Stimulated activated CD4-positive, alpha-beta T cell treated with anti-CD3 and anti-CD28 coated beads, Interleukin-4, amount 100 ng/mL, for 24 hours (primary cell): Measurements from ENCODE around the gene POLR1A.
A peak's percentile ranks its signal among the peaks of the same experiment; 100 is the strongest.

ENCODE experiments used
- DNase-seq: peaks from one replicate; pipeline ENCODE4 v3.0.0-alpha.2; 2020

POLR1A gene

DNA sequence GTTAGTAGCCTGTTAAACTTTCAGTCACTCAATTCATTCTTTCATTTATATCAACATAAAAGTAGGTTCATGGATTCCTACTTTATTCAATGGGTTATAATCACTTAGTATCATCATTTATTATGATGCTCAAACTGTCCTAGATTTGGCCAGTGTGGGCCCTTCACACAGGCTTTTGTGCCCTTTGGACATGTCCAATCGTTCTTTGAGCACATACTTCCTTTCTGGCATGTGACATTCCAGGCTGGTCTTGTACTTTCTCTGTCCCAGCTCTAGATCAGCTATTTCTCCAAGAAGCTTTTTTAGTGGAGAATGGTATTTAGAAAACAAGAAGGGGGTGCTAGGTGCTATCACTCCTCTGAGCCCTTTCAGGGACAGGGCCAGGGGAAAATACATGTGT, 11.5 kb downstream of the POLR1A start:
- DNase-seq = no peak

DNA sequence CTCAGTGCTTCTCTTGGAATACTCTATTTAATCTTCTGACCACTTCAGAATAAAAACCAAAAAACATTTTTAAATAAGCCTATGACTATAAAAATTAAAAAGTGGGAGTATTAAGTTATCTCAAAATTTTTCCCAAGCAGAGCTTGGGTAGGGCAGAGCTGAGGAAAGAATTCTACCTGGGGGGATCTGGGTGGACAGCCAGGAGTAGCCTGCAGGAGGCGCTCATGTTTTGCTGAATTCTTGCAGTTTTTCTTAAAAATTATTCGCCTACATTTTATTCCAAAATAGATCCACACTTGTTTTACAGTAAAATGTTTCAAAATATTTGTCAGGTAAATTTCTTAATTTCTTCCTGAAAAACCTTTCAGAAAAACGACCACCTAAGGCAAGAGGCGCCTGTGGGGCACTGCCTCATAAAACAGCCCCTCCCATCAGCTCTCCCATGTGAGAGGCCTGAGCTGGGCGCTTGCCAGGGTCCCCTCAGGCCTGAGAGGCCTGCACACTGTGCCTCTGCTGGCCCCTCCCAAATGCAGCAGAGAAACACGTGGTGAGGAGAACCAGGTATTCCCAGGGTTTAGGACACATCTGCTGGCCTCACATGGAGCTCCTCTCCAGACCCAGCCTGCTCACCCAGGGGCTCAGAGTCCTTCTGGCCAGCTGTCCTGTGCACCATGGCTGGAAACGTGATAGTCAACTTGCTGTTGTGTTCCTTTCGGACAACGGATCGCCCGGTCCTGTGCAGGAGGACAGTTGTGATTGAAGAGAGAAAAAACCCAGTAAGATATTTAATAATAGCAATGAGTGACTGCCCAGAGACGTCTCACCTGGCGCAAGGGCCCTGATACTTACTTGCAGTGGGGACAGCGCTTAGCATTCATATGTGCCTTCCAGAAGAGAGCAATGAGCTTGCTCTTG, 17.5 kb downstream of the POLR1A start:
- DNase-seq = no peak

DNA sequence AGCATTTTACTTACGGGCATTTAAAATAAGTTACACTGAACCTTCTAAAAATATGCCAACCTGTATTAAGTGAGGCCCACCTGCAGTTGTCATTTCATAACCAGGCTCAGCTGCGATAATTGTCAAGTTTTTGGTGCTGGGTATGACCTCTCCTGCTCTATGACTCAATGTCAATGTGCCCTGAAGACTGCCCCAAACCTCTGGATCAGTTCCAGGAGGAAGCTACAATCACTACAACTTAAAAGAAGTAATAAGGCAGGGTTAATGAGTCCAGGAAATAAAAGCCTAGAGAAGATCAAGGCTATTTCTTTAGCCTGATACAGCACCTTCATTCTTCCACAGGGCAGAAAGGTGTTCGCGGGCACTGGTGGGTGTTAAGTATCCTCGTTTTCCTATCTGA, 22.9 kb downstream of the POLR1A start:
- DNase-seq = no peak

DNA sequence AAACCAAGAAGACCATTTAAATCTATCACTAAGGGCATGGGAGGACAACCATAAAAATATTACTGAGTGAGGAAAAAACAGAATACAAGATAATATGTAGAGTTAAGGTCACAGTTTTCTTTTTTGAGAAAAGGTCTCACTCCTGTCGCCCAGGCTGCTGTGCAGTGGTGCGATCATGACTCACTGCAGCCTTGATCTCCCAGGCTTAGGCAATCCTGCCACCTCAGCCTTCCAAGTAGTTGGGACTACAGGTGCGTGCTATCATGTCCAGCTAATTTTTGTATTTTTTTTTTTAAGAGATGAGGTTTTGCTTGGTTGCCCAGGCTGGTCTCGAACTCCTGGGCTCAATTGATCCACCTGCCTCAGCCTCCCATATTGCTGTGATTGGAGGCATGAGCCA, 24.0 kb downstream of the POLR1A start:
- no peak for DNase-seq

DNA sequence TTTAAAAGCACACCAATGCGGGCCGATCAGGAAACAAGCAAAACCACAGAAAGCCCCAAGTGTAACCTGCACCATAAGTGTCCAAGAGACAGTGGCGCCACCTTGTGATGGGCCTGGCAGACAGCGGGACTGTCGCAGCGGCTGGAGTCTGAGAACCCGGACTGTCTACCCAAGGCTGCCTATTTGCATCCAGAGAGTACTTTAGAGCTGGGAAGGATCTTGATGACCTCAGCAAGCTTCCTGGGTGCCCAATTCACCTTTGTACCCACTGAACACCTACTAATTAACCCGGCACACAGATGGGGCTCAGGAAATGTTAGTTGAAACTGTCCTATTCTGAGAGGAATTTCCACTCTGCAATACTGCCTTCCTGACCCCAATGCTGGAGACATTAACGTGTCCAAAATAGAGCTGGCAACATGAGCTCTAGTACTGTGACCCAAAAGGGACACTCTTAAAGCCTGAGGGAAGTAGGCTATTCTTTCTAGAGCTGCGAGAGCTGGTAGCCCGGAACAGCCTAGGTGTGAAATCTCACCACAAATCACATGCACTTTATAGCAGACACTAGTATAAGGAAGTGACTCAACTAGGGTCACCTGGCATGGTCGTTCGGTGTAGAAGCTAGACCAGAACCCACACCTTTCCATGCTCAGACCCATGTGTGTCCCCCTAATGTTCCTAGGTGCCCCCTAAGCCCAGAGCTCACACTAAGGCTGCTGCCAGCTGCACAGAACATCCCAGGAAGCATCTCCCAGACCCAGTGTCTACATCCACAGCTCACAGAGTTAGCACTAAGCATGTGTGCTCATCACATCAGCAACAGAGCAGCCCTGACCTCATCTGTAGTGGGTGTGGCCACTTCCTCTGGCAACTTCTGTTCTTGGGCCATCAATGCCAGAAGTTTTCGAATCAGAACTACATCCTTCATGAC, 25.4 kb downstream of the POLR1A start:
- peak; percentile 78 for DNase-seq

DNA sequence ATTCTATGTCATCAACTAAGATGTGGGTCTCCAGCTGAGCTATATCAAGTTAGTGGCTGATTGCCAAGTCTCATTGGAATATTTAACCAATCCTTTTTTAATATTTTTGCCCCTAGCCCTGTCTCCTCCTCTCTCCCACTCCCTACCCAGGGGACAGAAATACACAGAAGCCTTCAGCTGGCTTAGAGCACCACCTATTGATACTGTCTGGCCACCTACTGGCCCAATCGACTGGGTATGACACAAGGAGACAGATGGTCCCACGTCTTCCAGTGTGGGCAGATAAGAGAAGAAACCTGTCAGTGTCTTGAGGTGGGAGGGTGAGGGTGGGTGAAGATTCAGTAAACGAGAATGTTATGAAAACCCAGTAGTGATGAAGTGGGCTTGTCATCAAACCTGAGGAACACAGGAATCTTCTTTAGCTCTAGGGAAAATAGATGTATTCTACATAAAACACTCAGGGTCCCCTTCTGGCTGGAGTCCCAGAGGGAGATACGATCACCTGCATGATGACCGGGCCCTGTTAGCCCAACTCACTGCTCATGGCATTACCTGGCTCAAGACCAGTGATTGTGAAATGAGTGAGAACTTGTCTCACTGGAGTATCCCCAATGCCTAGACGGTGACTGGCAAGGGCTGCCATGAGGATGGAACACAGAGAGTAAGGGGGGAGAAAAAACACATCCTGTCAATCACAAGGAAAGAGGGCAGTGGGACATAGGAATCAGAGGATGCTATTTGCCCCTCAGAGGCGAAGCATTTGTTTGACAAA, 26.7 kb downstream of the POLR1A start:
- no peak for DNase-seq

DNA sequence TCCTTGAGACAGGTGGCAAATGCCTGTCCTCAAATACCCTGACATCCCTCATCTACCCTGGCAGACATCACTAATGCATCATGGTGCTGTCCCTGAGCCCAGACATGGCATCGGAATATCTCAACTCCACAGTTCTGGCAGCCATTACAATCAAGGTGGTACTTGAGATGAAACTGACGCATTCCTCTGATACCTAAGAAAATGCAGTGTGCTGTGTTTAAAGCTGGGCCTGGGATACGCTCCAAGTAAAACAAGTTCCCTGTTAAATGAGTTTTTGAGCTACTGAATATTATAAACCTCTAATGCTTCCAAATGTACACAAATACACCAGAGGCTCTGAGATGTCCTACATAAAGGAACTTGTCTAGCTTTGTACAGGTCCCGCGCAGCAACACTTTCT, 29.8 kb downstream of the POLR1A start:
- no peak for DNase-seq

DNA sequence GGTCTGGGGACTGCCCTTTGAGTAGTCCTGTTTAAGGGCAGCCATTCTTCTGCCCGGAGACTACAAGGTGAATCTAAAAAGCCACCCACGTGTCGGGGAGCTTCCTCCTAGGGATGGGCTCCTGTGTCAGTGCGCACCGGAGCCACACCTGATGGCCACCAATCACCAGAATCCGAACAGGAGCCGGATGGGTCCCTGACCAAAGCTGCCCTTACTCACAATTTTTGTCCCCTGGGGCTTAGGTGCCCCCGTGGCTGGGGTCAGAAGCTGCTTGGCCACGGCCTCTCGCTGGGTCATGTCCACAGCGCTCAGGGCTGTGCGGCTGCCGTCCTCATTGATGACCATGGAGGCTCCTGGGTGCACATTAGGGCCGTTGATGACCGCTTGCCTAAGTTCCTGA, 30.9 kb downstream of the POLR1A start:
- DNase-seq = no peak

DNA sequence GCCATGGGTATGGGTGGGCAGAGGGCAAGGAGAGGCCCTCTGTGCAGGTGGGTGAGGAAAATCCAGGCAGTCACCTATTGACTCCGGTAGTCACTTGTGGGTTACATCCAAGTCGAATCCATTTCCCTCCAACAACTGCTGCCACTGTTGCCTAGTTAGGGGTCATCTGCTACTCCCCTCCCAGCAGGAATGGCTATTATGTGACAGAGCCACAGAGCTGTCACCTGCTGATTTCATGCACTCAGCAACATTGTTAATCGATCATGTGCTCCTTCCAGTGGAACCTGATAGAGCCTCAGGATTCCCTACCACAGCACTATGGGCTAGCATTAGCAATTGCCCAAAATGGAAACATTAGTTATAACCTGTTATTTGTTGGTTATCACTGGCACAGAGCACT, 31.4 kb downstream of the POLR1A start:
- no peak for DNase-seq

DNA sequence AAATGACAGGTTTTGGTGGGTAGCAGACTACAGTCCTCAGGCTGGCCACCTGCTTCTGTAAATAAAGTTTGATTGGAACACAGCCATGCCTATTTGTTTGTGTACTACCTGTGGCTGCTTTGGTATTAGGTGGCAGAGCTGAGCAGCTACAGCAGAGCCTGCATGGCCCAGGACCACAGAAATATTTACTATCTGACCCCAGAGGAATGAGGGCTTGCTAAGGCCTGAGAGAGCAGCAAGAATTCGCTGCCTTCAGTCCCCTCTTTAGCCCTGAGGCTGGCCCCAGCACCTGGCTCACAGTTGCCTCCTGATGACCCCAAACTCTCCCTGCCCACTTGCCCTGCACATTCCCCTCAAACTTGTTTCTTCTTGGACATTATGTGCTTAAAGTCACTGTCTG, 32.5 kb downstream of the POLR1A start:
- DNase-seq = no peak

DNA sequence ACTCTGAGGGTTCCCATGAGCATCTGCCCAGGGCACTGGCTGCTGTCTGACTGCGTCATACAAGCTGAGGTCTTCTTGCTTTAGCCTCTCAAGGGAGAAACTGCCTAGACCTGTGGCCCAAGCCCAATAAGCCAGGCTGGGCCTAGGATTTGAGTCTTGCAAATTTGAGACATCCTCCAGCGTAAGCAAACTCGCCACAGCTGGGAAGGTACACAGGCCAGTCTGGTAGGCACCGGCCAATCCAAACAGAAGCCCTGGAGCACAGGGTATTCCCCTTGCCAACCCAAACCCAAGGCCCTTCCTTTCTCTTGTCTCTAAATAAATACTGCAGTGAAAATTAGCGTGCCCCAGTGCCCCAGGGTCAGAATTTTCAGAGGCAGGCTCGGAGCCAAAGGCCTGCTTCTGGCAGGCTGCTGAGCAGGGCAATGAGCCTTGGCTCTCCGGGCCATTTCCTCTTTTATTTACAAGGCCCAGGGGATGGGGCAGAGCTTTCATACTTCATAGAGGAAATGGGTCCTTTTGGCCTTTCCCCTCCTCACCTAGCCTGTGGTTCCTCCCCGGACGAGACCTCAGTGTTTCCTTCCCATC, 33.3 kb downstream of the POLR1A start:
- DNase-seq = no peak

DNA sequence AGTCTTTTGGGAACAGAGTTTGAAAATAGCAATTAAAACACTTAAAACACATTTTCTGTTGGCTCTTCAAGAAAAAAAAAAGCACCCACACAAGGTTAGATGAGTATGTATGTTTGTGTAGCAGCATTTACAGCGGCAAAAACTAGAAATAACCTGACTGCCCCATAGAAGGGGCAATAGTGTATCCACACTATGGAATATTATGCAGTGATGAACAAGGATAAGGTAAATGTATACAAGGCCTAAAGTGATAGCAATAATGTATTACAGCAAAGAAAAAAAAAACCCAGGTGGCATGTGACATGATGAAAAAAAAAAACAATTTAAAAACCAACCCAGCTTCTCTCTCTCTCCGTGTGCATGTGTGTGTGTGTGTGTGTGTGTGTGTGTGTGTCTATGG, 34.8 kb downstream of the POLR1A start:
- no peak for DNase-seq

DNA sequence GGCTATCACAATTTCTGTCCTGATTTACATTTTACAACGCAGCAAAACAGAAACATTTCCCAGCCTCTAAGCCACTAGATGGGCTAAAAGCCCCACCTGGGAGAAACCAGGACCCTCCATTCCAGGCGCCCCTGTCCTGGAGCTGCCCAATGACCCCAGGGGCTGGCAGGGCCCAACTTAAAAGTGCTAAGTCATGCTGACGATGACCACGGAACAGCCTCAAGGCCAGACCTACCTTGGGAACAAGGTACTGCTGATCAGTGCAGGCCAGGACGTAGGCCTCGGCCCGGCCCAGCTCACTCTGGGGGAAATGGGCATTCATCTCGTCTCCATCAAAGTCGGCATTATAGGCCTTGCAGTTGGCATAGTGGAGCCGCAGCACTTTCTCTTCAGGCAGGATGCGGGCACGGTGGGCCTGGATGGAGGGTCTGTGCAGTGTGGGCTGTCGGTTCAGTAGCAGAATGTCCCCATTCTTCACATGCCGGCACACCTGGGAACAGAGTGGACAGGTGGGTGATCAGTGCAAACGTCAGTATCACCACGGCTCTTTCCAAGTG, 35.8 kb downstream of the POLR1A start:
- DNase-seq = no peak

DNA sequence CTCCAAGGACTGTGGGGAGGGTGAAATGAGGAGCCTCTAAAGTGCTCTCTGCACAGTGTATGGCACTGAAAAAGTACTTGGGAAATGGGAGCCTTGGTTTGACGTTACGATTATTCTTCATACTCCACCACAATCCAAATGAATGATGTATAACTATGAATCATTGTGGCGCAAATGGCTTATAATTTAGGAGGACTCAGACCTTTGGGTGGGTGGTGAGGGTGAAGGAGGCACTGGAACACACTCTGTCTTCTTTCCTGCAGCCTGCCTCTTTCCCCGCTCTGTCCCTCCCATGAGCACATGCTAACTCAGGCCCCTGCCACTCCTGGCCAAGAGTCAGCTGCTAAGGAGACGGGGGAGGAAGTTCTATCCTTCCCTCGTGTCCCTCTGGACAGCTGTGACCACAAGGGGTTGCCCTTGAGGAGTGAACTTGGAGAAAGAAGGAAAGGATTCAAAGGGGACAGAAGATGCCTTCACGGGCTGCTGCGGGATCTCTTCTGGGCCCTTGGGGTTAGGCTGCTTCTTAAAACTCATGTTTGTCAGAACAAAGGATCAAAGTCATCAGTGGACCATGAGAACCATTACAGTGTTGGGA, 36.5 kb downstream of the POLR1A start:
- DNase-seq = no peak

DNA sequence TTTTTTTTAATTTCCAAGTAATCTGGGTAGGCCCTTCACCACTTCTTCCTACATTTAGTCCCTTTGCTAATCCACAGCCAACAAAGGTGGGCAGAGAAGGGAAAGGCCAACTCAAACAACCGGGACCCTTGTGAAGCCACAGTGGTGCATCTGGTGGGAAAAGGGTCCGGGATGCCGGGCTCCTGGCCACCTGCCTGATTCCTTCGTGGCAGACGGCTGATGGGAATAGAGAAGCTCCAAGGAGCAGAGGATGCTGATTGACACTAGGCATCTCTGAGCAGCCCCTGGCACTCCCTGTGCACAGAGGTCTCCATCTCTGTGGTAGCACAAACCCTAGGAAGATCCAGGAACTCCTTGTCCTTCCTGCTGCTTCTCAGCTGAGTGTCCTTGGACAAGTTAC, 37.0 kb downstream of the POLR1A start:
- DNase-seq = no peak

DNA sequence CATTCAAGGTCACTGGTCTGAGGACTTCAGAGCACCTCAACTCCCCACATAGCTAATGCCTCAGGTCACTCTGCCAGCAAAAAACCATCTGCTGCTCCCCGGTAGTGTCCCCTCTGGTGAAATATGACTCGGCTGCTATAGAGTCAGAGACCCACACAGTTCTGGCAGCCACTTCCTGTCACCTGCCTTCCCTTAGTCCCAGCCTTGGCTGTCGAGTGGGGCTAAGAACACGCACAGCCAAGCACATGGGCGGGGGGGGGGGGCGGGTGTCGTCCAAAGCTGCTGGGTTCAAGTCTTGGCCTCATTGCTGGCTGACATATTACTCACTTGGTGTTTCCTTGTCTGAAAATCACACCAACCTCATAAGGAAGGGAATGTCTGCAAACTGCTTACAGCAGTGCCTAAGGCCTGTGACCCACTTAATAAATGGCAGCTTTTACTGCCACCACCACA, 37.5 kb downstream of the POLR1A start:
- DNase-seq = peak; percentile 17

DNA sequence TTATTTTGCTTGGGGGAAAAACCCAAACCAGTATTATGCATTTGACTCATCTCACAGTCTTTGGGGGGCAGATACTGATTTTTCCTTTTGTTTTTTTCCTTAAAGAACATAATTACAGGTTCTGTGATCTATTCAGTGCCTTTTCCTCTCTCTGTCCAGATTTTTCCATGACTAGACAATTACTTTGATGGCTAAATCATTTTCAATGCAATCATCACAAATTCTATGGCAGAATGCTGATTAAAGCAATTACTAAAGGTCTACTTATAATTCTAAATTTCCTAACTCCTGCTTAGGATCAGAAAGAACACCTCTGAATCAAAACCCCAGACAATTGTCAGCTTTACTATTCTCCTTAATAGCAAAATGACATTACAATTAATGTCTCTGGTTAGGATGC, 38.8 kb downstream of the POLR1A start:
- no peak for DNase-seq

DNA sequence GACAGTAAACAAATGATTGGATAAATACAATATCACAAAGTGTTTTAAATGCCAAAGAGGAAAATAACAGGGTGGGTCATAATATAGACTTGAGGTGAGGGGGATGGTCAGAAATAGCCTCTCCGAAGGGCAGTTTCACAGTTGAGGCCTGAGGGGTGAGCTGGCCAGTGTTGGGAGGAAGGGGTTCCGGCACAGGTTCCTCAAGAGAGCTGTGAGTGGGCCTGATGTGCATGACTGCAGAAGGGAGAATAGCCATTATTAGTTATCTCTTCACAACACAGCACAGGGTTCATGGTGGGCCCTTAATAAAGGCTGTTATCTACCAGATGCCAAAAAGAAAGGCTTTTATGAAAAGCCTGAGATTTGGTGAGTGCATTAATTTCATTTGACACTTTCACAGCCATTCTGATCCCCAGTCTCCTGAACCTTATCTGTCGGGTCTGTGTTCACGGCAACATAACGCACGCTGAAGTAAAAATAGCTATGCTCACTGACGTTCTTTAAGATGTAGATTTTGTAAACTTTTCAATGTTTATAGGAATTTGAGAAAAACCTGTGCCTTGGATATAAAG, 39.6 kb downstream of the POLR1A start:
- DNase-seq = no peak

DNA sequence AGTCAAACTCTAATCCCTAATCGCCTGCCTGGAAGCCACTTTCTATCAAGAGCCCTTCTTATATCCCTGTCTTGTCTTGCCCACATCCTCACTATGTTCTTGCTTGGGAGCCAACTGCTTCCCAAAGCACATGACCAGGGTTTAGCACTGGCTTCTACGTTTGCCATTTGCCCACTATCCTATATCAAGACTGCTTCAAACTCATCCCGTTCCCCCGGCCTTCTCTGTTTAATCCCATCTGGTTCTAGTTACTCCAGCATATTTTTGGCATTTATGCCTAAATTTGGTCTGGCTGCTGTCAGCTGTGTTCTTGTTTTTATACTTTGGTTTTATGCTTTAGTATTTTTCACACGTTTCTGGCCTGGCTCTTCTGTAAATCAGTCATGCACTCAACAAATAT, 40.2 kb downstream of the POLR1A start:
- DNase-seq = no peak

DNA sequence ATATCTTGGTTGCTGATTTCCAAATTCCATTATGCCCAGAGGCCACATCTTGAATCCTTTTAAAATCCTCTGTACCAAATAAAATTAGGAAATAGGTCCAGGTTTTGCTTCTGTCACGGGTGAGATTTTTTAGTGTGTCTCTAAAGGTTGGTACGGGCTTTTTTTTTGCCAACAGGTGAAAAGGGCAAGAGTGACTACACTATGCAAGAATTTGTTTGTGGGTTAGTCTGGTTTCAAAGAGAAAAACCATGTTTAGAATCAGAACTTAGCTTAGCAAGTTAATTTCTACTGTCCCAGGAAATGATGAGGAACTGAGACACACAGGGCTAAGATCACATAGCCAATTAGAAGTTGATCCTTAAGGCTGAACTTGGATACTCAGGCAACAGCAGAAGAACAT, 41.7 kb downstream of the POLR1A start:
- DNase-seq = no peak

DNA sequence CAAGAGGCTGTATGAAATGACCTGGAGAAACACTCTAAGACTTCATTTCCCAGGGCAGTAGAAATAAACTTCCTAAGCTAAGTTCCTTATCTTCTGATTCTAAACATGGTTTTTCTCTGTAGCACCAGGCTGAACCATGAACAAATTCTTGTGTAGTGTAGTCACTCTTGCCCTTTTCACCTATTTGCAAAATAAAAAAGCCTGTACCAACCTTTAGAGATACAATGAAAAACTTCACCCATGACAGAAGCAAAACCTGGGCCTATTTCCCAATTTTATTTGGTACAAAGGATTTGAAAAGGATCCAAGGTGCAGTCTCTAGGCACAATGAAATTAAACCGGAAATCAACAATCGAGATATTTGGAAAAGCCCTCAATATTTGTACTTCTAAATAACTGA, 43.6 kb downstream of the POLR1A start:
- DNase-seq = no peak
